ENCODE measurements around the gene CRAMP1. TPM values are rescaled to one million over a fixed set of nuclear protein-coding genes. Genes with fewer than 3 reads are reported as not detected.

Gene CRAMP1
- total RNA-seq, 1 donor from 2014 or later = 22.4 TPM

- ChIA-PET CTCF (no interaction called here), POLR2A (interaction anchor here (0.6 to 1.4 kb wide), 2 partner anchors 46 to 91 kb away, joined by 3 to 4 read pairs; partner anchors contain the start of gene MAPK8IP3)
- TF ChIP-seq, protein P1, sequence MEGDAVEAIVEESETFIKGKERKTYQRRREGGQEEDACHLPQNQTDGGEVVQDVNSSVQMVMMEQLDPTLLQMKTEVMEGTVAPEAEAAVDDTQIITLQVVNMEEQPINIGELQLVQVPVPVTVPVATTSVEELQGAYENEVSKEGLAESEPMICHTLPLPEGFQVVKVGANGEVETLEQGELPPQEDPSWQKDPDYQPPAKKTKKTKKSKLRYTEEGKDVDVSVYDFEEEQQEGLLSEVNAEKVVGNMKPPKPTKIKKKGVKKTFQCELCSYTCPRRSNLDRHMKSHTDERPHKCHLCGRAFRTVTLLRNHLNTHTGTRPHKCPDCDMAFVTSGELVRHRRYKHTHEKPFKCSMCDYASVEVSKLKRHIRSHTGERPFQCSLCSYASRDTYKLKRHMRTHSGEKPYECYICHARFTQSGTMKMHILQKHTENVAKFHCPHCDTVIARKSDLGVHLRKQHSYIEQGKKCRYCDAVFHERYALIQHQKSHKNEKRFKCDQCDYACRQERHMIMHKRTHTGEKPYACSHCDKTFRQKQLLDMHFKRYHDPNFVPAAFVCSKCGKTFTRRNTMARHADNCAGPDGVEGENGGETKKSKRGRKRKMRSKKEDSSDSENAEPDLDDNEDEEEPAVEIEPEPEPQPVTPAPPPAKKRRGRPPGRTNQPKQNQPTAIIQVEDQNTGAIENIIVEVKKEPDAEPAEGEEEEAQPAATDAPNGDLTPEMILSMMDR (IDR thresholded peaks at IDR 0.05) = no peak
These were observed 2.4 kb downstream of the CRAMP1 start for GRCh38 chr16:1614456-1615102.

DNA sequence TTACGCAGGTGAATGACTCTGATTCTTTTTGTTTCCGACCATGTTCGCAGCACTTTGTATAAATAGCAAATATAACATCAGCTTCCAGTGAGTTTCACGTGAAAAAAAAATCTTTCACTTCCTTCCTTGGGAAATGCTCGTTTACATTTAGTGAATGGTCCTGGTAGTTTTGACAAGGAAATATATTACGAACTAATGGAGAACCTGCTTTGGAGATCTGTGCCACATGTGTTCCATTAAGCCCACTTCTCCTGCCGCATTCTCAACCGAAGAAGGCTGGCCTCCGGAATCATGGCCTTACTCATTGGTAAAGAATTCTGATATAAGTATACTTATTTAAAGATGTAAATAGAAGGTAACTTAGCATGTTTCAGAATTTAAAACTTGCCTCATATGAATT, 3.6 kb downstream of the CRAMP1 start:
- ChIA-PET CTCF (interaction anchor here (1.0 to 1.3 kb wide), 2 partner anchors 252 to 253 kb away, joined by 3 to 4 read pairs; no protein-coding TSS in a partner anchor), POLR2A (no interaction called here)
- ATAC-seq (ENCODE audit: low read depth) = no peak
- H3K36me3 Mint-ChIP-seq (ENCODE audit: low read depth) = peaks cover 49% of the 10 kb centered on the region
- no peaks in the 10 kb centered on the region for H3K9me3 Mint-ChIP-seq
- intact Hi-C loops (cut with micrococcal nuclease) = loop anchor here (10.0 kb wide), 2 partner anchors 161 to 641 kb away; partner anchors contain the start of gene LMF1
- TF ChIP-seq, protein P1 (IDR thresholded peaks at IDR 0.05) = no peak
- peaks cover 33% of the 10 kb centered on the region for H3K4me1 Mint-ChIP-seq
- peaks cover 8% of the 10 kb centered on the region for H3K27me3 Mint-ChIP-seq
- H3K27ac Mint-ChIP-seq = no peak overlapping the region
- no peak for DNase-seq
- H3K4me3 Mint-ChIP-seq = peak overlapping the region; percentile 70

More at GRCh38 chr16:1614456-1615102, 2.4 kb downstream of the CRAMP1 start:
- Mint-ChIP-seq H3K4me1 (peaks cover 42% of the 10 kb centered on the region), H3K27ac (no peak overlapping the region), H3K9me3 (no peaks in the 10 kb centered on the region), H3K27me3 (peaks cover 8% of the 10 kb centered on the region), H3K4me3 (peak overlapping the region; percentile 76), H3K36me3 (ENCODE audit: low read depth) (peaks cover 38% of the 10 kb centered on the region)
- intact Hi-C loops (cut with micrococcal nuclease) = loop anchor here (5.0 to 10.0 kb wide), 7 partner anchors 93 to 653 kb away; partner anchors contain the start of genes LMF1, MAPK8IP3, RNPS1 and UNKL
- DNase-seq (peak; percentile 24), ATAC-seq (ENCODE audit: low read depth) (no peak)

DNA sequence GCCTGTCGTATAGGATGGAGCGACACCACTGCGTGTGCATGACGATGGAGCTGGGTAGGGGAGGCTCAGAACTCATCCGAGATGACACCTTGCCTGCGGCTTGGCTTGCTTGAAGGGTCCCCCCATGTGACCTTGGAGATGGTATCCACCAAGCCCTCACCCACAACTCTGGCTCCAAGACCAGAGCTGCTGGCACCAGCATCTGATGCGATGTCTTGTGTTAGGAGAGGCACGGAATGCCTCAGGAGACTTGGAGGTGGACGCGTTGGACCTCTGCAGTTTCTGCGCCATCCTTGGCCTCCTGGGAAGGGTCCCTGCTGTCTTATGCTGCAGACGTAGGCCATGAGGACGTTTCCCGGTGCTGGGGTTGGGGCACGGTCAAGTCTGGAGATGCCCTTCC, 7.8 kb downstream of the CRAMP1 start:
- POLR2A ChIA-PET = interaction anchor here (0.5 kb wide), 2 partner anchors 13 to 186 kb away, joined by 3 read pairs; no protein-coding TSS in a partner anchor
- CTCF ChIA-PET = no interaction called here

DNA sequence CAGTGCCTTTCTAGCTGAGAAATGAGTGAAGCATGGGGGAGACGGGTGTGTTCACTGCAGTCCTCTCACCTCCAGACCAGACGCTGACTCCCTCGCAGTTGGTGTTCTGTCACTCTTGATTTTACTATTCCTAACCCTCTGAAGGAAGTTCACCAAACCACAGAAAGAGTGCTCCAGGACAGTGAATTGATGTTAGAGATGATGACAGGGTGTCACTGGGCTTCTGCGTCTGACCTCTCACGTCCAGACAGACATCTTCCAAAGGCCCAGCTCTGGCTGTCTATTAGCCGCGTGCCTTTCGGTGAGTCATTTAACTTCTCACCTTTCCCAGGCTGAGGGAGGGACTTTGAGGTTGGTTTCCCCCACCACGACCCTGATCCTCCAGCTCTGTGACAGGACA, 8.2 kb downstream of the CRAMP1 start:
- TF ChIP-seq, protein P1 (IDR thresholded peaks at IDR 0.05) = no peak
- Mint-ChIP-seq H3K9me3 (no peaks in the 10 kb centered on the region), H3K4me3 (no peak overlapping the region), H3K27ac (no peak overlapping the region), H3K36me3 (ENCODE audit: low read depth) (peaks cover 52% of the 10 kb centered on the region), H3K4me1 (peaks cover 28% of the 10 kb centered on the region), H3K27me3 (peaks cover 4% of the 10 kb centered on the region)
- ChIA-PET CTCF (no interaction called here), POLR2A (interaction anchor here (0.5 kb wide), 2 partner anchors 13 to 186 kb away, joined by 3 read pairs; no protein-coding TSS in a partner anchor)
- ATAC-seq (ENCODE audit: low read depth) (no peak), DNase-seq (no peak)
- intact Hi-C loops (cut with micrococcal nuclease) = no loop called here

More for the DNA sequence above, 7.8 kb downstream of the CRAMP1 start:
- intact Hi-C loops (cut with micrococcal nuclease) = loop anchor here (10.0 kb wide), 2 partner anchors 165 to 645 kb away; partner anchors contain the start of gene LMF1
- Mint-ChIP-seq H3K36me3 (ENCODE audit: low read depth) (peaks cover 53% of the 10 kb centered on the region), H3K4me1 (peaks cover 32% of the 10 kb centered on the region), H3K4me3 (no peak overlapping the region), H3K9me3 (no peaks in the 10 kb centered on the region), H3K27ac (no peak overlapping the region), H3K27me3 (peaks cover 8% of the 10 kb centered on the region)
- TF ChIP-seq, protein P1 (IDR thresholded peaks at IDR 0.05) = no peak
- no peak for DNase-seq
- ATAC-seq (ENCODE audit: low read depth) = no peak

DNA sequence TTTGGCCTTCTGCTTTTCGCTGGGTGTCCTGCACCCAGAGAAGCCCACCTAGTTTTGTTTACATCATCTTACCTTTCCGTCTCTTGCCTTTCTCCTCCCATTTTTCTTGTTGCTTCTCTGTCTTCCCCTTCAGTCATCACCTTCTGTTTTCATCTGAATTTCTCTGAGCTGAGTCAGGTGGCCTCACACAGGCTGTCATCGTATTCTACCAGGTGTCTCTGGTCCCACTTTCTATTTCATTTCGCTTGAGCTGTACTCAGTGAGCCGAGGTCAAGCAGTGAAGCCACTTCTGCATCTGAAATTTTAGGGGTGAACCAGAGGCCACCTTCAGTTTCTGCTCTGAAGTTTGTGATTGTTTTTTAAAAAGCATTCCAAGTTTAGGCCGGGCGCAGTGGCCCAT, 9.7 kb downstream of the CRAMP1 start:
- CTCF ChIA-PET = no interaction called here
- DNase-seq = no peak
- H3K27ac Mint-ChIP-seq = peak overlapping the region; percentile 72
- no peaks in the 10 kb centered on the region for H3K9me3 Mint-ChIP-seq
- TF ChIP-seq, protein P1 (IDR thresholded peaks at IDR 0.05) = no peak
- ATAC-seq (ENCODE audit: low read depth) = no peak
- H3K36me3 Mint-ChIP-seq (ENCODE audit: low read depth) = peaks cover 53% of the 10 kb centered on the region
- POLR2A ChIA-PET = interaction anchor here (0.9 kb wide), 1 partner anchor 11 kb away, joined by 5 read pairs; no protein-coding TSS in a partner anchor
- H3K4me1 Mint-ChIP-seq = peaks cover 21% of the 10 kb centered on the region
- H3K4me3 Mint-ChIP-seq = no peak overlapping the region
- intact Hi-C loops (cut with micrococcal nuclease) = no loop called here
- H3K27me3 Mint-ChIP-seq = no peaks in the 10 kb centered on the region

All from activated B cell treated with CpG ODN at 0.5 μM for 24 hours (primary cell).